ENCODE measurements around the gene FOXL2. TPM values are rescaled to one million over a fixed set of nuclear protein-coding genes. Genes with fewer than 3 reads are reported as not detected.

The FOXL2 gene
- total RNA-seq, 4 donors from 2014 or later = not detected

DNA sequence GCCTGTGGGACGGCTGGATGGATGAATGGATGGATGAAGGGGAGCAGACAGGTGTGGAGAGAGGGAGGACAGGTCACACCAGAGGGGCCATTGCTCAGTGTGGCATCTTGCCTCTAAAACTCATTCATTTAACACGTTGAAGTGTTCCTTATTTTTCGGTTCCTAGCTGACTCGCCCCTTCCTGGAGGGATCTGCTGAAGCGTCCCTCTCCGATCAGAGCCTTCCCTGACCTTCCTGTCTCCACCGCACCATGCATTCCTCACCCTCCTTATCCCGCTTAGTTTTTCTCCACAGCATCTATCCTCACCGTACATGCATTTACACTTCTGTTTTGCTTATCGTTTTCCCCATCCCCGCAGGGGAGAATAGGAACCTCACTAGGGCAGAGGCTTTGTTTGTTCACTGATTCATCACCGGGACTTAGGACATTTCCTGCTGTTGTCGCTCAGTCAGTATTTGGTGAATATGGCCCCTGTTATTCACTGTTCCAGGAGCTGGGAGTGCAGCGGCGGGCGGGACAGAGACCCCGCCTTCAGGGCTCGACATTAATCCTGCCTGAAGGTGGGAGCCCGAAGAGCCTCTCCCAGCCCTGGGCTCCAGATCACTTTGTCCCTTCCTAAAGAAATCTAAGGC is 32.0 kb downstream of the FOXL2 start:
- intact Hi-C loops (cut with DNase I; ENCODE audit: low total_unique reads) (loop anchor here (2.0 to 10.0 kb wide), 3 partner anchors 83 to 500 kb away; partner anchors contain the start of genes CEP70 and PIK3CB), in situ Hi-C loops (cut with MboI; ENCODE audit: low pct_ligation_motif_present in 1 of 4, low pct_unique_long_range_greater_than_20kb in 1 of 4, low sequenced_read_pairs in 3 of 4) (loop anchor here (5.0 to 10.0 kb wide), 6 partner anchors 130 to 320 kb away; partner anchors contain the start of gene CEP70 (in 1 of the 4))
- no peaks in the 10 kb centered on the region for H3K27me3 ChIP-seq
- H3K9me3 ChIP-seq = no peaks in the 10 kb centered on the region
- peak overlapping the region; percentile 93 to 98 (median 96) for H3K27ac ChIP-seq
- 7 to 16% methylated on average over 12 to 19 of the region's 19 CpGs for WGBS, 2 donors (ENCODE audit: low coverage in 1 of 2)
- peaks cover 0 to 23% (median 21%) of the 10 kb centered on the region in 4 donors for H3K4me1 ChIP-seq
- DNase-seq = no peak
- peak overlapping the region; percentile 1 to 86 (median 67) for H3K4me3 ChIP-seq
- TF ChIP-seq, protein P1, sequence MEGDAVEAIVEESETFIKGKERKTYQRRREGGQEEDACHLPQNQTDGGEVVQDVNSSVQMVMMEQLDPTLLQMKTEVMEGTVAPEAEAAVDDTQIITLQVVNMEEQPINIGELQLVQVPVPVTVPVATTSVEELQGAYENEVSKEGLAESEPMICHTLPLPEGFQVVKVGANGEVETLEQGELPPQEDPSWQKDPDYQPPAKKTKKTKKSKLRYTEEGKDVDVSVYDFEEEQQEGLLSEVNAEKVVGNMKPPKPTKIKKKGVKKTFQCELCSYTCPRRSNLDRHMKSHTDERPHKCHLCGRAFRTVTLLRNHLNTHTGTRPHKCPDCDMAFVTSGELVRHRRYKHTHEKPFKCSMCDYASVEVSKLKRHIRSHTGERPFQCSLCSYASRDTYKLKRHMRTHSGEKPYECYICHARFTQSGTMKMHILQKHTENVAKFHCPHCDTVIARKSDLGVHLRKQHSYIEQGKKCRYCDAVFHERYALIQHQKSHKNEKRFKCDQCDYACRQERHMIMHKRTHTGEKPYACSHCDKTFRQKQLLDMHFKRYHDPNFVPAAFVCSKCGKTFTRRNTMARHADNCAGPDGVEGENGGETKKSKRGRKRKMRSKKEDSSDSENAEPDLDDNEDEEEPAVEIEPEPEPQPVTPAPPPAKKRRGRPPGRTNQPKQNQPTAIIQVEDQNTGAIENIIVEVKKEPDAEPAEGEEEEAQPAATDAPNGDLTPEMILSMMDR (IDR thresholded peaks at IDR 0.05) = no peak
- TF ChIP-seq POLR2AphosphoS5 (IDR thresholded peaks at IDR 0.05) = peak in 1 of 3 donors; percentile 23
- H3K36me3 ChIP-seq = no peaks in the 10 kb centered on the region

DNA sequence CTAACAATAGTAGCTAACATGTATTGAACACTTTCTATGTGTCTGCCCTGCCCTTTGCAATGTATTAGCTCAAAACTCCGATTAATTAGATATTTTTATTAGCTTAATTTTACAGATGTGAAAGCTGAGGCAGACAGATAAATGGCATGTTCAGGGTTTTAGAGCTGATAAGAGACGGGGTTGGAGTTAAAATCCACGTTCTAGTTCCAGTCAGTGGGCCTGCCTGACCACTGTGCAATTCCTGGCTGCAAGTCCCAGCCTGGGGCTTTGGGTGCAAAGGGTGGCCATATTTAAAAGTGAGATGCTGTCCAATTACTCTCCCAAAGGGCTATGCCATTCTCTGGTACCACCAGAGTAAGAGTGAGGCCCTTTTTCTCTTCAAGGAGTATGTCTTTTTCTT is 33.2 kb downstream of the FOXL2 start:
- Histone ChIP-seq H3K36me3 (no peaks in the 10 kb centered on the region), H3K4me1 (peaks cover 0 to 23% (median 21%) of the 10 kb centered on the region in 4 donors), H3K4me3 (no peak overlapping the region), H3K27ac (no peak overlapping the region), H3K9me3 (no peaks in the 10 kb centered on the region), H3K27me3 (no peaks in the 10 kb centered on the region)
- DNase-seq = no peak
- intact Hi-C loops (cut with DNase I; ENCODE audit: low total_unique reads) = loop anchor here (2.0 to 10.0 kb wide), 2 partner anchors 319 to 499 kb away; partner anchors contain the start of gene CEP70
- in situ Hi-C loops (cut with MboI; ENCODE audit: low pct_ligation_motif_present in 1 of 4, low pct_unique_long_range_greater_than_20kb in 1 of 4, low sequenced_read_pairs in 3 of 4) = loop anchor here in 3 of 4 donors (10.0 kb wide), 3 partner anchors 129 to 319 kb away; partner anchors contain the start of gene CEP70 (in 1 of the 3)
- WGBS, 2 donors (ENCODE audit: low coverage in 1 of 2) = 57 to 90% methylated on average over 1 to 3 of the region's 3 CpGs
- TF ChIP-seq EP300 (IDR thresholded peaks at IDR 0.05; ENCODE audit: low read depth) = no peak
- TF ChIP-seq, protein P1 (IDR thresholded peaks at IDR 0.05) = no peak
- TF ChIP-seq POLR2AphosphoS5 (IDR thresholded peaks at IDR 0.05) = no peak
- TF ChIP-seq POLR2A (IDR thresholded peaks at IDR 0.05) = no peak

DNA sequence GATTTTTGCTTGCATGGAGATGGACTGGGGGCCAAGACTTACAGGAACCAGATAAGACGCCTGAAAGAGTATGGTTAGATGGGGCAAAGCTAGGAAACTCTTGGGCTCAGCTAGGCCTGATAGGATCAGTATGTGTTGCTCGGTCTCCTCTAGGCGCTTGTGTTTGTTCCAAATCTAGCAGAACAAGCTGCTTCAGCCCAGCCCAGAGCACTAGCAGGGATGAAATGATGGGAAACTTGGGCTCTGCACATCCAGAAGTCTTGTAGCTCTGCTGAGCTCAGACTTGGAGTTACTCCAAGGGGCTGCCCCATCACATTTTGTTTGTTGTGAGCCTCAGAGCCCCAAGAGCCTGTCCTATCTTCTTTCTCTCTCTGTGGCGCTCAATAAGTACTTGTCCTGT is 34.7 kb downstream of the FOXL2 start:
- TF ChIP-seq POLR2AphosphoS5 (IDR thresholded peaks at IDR 0.05) = no peak
- intact Hi-C loops (cut with DNase I; ENCODE audit: low total_unique reads) = loop anchor here (10.0 kb wide), 1 partner anchor 497 kb away; no protein-coding TSS in a partner anchor

DNA sequence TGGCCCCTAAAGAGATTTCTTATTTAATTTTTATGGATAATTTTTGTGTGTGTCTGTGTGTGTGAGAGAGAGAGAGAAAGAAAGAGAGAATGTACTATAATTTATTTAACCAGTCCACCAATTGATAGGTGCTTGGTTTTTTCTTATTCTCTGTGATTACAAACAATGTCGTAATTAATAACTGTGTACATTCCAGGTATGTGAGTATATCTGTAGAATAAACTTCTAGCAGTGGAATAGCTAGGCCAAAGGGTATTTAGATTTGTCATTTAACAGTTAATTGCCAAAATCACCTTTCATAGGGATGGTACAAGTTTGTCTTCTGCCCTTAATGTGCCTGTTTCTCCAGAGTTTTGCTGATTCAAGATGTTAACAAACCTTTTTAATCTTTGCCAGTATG is 35.3 kb downstream of the FOXL2 start:
- TF ChIP-seq EP300 (IDR thresholded peaks at IDR 0.05; ENCODE audit: low read depth) (no peak), POLR2AphosphoS5 (IDR thresholded peaks at IDR 0.05) (no peak), POLR2A (IDR thresholded peaks at IDR 0.05) (no peak)
- TF ChIP-seq, protein P1 (IDR thresholded peaks at IDR 0.05) = no peak
- no peaks in the 10 kb centered on the region for H3K27me3 ChIP-seq
- no peak for DNase-seq
- no peaks in the 10 kb centered on the region for H3K36me3 ChIP-seq
- in situ Hi-C loops (cut with MboI; ENCODE audit: low pct_ligation_motif_present in 1 of 4, low pct_unique_long_range_greater_than_20kb in 1 of 4, low sequenced_read_pairs in 3 of 4) = loop anchor here in 3 of 4 donors (10.0 kb wide), 3 partner anchors 127 to 317 kb away; partner anchors contain the start of gene CEP70 (in 1 of the 3)
- WGBS, 2 donors (ENCODE audit: low coverage in 1 of 2) = 91 to 95% methylated on average over 1 of the region's 1 CpG
- H3K4me3 ChIP-seq = no peak overlapping the region
- no peak overlapping the region for H3K27ac ChIP-seq
- intact Hi-C loops (cut with DNase I; ENCODE audit: low total_unique reads) = loop anchor here (10.0 kb wide), 1 partner anchor 497 kb away; no protein-coding TSS in a partner anchor
- peaks cover 0 to 16% (median 15%) of the 10 kb centered on the region in 4 donors for H3K4me1 ChIP-seq
- no peaks in the 10 kb centered on the region for H3K9me3 ChIP-seq

More for the DNA sequence above, 34.7 kb downstream of the FOXL2 start:
- 86% methylated on average over 4 of the region's 4 CpGs; no CpG with 5 or more reads in 1 of the 2 donors for WGBS, 2 donors (ENCODE audit: low coverage in 1 of 2)
- Histone ChIP-seq H3K9me3 (no peaks in the 10 kb centered on the region), H3K27me3 (no peaks in the 10 kb centered on the region), H3K4me1 (peaks cover 0 to 23% (median 21%) of the 10 kb centered on the region in 4 donors), H3K36me3 (no peaks in the 10 kb centered on the region), H3K4me3 (no peak overlapping the region), H3K27ac (no peak overlapping the region)
- no peak for DNase-seq
- in situ Hi-C loops (cut with MboI; ENCODE audit: low pct_ligation_motif_present in 1 of 4, low pct_unique_long_range_greater_than_20kb in 1 of 4, low sequenced_read_pairs in 3 of 4) = loop anchor here in 3 of 4 donors (10.0 kb wide), 3 partner anchors 127 to 317 kb away; partner anchors contain the start of gene CEP70 (in 1 of the 3)
